Measurements from ENCODE around the gene KRTAP4-4.
"Not testable (repeated sequence)": the region's sequence is repeated elsewhere in the genome, so short reads cannot be mapped to it uniquely, and the experiment has no call there.

The KRTAP4-4 gene

DNA sequence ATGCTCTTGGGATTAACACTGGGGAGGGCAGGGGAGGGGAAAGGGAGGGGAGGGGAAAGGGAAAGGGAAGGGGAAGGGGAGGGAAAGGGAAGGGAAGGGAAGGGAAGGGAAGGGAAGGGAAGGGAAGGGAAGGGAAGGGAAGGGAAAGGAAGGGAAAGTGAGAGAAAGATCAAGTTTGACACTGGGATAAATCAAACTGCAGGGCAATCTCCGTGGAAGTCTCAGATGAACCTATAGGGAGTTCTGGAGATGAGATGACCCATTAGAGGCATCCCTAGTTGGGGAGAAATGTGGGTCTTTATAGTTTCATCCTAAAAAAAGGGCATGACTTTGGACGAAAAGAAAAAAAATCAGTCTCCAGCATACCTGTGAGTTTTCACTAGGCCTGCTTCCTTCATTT lies 38.8 kb downstream of the KRTAP4-4 start:
- in situ Hi-C loops (cut with HindIII; ENCODE audit: low sequenced_read_pairs), result no loop called here

DNA sequence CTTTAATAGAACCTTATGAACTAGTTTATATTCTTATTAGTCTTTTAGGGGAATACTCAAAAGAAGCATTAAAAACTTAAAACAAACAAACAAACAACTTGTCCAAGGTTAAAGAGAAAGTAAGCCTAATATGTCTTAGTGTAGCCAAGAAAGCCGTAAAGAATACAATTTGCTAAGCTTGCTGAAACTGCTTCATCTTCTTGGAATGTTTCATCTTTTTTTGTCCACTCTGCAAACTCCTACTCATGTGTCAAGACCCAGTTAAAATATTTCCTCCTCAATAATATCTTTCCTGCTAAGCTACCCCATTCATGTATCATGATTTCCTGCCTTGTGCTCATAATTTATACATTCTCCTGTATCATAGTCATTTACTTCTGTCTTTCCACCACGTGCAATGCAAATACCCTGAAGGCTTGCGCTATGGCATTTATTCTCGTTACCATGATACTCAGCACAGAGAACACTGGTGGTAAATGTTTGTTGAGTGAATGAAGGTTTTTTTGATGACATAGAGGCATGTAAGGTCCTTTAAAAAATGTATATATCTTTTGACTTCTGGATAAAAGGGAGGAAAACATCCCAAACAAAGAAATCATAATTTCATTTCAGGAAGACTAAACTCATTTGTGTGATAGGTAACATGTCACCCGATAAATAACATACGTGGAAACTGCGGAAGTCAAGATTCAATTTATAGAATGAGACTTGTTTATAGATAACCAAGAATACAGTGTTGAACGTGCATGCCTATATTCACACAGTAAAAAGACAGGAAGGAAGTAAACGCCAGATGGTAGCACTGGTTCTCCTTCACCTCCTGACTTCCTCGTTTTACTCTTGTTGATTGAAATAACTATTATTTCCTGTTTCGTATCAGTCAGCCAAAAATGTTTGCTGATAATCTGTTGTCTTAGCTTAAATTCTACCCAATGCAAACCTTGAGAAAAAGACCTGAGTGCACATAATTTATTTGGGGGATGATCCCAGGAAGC lies 40.6 kb downstream of the KRTAP4-4 start:
- in situ Hi-C loops (cut with HindIII; ENCODE audit: low sequenced_read_pairs); DNase-seq (ENCODE audit: low read depth); H3K4me3 ChIP-seq (ENCODE audit: low read depth, low read length): not testable (repeated sequence)

More for the DNA sequence above, 38.8 kb downstream of the KRTAP4-4 start:
- H3K4me3 ChIP-seq (ENCODE audit: low read depth, low read length), result no peak overlapping the region
- TF ChIP-seq, protein P1, sequence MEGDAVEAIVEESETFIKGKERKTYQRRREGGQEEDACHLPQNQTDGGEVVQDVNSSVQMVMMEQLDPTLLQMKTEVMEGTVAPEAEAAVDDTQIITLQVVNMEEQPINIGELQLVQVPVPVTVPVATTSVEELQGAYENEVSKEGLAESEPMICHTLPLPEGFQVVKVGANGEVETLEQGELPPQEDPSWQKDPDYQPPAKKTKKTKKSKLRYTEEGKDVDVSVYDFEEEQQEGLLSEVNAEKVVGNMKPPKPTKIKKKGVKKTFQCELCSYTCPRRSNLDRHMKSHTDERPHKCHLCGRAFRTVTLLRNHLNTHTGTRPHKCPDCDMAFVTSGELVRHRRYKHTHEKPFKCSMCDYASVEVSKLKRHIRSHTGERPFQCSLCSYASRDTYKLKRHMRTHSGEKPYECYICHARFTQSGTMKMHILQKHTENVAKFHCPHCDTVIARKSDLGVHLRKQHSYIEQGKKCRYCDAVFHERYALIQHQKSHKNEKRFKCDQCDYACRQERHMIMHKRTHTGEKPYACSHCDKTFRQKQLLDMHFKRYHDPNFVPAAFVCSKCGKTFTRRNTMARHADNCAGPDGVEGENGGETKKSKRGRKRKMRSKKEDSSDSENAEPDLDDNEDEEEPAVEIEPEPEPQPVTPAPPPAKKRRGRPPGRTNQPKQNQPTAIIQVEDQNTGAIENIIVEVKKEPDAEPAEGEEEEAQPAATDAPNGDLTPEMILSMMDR (IDR thresholded peaks at IDR 0.05; ENCODE audit: low read depth, low read length, missing control alignments), result no peak
- DNase-seq (ENCODE audit: low read depth), result no peak

DNA sequence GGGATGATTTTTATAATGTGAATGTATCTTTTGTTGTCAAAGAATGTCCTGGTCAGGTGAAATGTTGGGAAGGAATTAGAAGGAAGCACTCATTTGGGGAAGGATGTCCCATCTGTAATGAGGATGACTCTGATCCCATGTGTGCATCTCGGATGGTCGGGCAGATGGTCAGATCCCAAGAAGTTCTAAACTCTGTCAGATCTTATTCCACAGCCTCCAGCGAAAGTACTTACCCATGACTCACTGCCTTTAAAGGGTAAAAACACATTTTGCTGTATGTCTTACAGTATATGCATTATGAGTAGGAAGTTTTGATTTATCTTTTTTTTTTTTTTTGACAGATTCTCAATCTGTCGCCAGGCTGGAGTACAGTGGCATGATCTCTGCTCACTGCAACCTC lies 41.8 kb downstream of the KRTAP4-4 start:
- TF ChIP-seq, protein P1 (IDR thresholded peaks at IDR 0.05; ENCODE audit: low read depth, low read length, missing control alignments), result no peak
- in situ Hi-C loops (cut with HindIII; ENCODE audit: low sequenced_read_pairs), result no loop called here
- no peak for DNase-seq (ENCODE audit: low read depth)

DNA sequence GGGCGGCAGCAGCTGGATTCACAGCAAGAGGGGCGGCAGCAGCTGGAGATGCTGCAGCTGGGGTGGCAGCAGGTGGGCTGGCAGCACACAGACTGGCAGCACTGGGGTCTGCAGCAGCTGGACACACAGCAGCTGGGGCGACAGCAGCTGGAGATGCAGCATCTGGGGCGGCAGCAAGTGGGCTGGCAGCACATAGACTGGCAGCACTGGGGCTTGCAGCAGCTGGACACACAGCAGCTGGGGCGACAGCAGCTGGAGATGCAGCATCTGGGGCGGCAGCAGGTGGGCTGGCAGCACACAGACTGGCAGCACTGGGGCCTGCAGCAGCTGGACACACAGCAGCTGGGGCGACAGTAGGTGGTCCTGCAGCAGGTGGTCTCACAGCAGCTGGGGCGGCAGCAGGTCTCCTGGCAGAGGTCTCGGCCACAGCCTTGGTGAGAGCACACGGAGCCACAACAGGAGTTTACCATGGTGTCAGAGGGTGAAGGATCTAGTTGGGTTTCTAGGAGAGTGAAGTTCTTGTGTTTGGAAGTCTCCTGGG lies 42.6 kb downstream of the KRTAP4-4 start, which contains the start of gene KRTAP4-11:
Gene KRTAP4-11 (minus strand): TSS at position 528 of the 541 bp plus-strand sequence. CDS start 58 bp downstream, at position 470.
- in situ Hi-C loops (cut with HindIII; ENCODE audit: low sequenced_read_pairs); H3K4me3 ChIP-seq (ENCODE audit: low read depth, low read length); DNase-seq (ENCODE audit: low read depth): not testable (repeated sequence)

More for the DNA sequence above, 41.8 kb downstream of the KRTAP4-4 start:
- no peak overlapping the region for H3K4me3 ChIP-seq (ENCODE audit: low read depth, low read length)

DNA sequence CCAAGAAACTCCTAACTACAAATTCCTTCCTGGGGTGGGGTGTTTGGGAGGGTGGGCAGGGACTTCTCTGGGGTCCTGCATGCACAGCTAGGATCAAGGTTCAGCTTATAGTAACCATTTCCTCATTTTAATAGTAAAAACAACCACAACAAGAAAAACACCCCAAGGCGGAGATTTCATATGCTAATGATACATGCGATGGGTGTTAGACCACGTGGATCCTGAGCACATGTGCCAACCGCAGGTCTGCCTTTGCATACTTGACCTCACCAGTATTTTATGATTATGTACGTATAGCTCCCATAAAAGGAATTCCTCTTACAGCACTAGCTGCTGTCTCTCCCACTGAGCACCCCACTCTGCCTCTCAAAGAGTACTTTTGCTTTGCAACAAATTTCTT lies 44.3 kb downstream of the KRTAP4-4 start:
- DNase-seq (ENCODE audit: low read depth), result no peak
- TF ChIP-seq, protein P1 (IDR thresholded peaks at IDR 0.05; ENCODE audit: low read depth, low read length, missing control alignments), result no peak
- in situ Hi-C loops (cut with HindIII; ENCODE audit: low sequenced_read_pairs), result no loop called here
- no peak overlapping the region for H3K4me3 ChIP-seq (ENCODE audit: low read depth, low read length)

DNA sequence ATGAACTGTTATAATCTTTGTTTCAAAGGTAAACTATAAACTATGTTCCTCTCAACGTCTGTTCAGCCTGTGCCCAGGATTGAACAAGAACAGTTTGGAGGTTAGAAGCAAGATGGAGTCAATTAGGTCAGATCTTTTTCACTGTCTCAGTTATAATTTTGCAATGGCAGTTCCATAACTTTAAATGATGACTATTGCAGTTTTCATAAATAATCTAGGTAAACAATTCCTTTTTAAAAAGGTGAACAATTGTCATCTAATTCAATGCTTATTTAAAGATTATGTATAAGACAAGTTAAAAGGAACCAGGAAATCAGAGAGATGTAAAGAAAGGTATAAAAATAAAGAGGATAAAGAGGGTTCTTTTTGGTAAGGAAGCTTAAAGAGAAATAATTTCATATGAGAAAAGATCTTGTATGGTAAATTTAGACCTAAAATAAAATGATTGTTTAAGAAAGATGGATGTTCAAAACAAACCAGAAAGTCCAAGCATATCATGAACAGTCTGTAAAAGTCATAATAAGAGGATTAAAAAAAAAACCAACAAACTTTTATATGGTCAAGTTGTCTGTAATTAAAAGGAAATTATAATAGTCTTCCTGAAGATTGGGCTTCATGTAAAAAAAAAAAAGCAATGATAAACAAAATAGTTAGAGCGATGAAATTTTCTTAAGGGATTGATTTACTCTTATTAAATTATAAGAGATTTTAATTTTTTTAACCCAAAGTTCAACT lies 49.2 kb downstream of the KRTAP4-4 start:
- TF ChIP-seq, protein P1 (IDR thresholded peaks at IDR 0.05; ENCODE audit: low read depth, low read length, missing control alignments), result no peak
- DNase-seq (ENCODE audit: low read depth), result no peak
- H3K4me3 ChIP-seq (ENCODE audit: low read depth, low read length), result no peak overlapping the region
- in situ Hi-C loops (cut with HindIII; ENCODE audit: low sequenced_read_pairs), result no loop called here

All from astrocyte of the cerebellum (primary cell).